CD4-positive, alpha-beta T cell treated with Interleukin-15 for 1 hour (primary cell): Measurements from ENCODE around the gene LAMC1.

Experiments used
- DNase-seq: peaks from one replicate; pipeline ENCODE4 v3.0.0-alpha.2; 2020

LAMC1 gene

GRCh38 chr1:183152180-183152579 lies 129.0 kb downstream of the LAMC1 start:
- DNase-seq, result no peak

- DNase-seq, result no peak
These were observed 132.7 kb downstream of the LAMC1 start for GRCh38 chr1:183155939-183156338.

- DNase-seq, result no peak
These were observed 136.7 kb downstream of the LAMC1 start for GRCh38 chr1:183159960-183160359.

GRCh38 chr1:183161391-183161790 lies 138.2 kb downstream of the LAMC1 start:
- no peak for DNase-seq

GRCh38 chr1:183163316-183163715 lies 140.1 kb downstream of the LAMC1 start:
- DNase-seq, result no peak

GRCh38 chr1:183164340-183164739 lies 141.1 kb downstream of the LAMC1 start:
- no peak for DNase-seq

GRCh38 chr1:183164963-183165362 lies 141.7 kb downstream of the LAMC1 start:
- DNase-seq, result no peak

GRCh38 chr1:183165456-183165855 lies 142.2 kb downstream of the LAMC1 start:
- no peak for DNase-seq

GRCh38 chr1:183166454-183166853 lies 143.2 kb downstream of the LAMC1 start:
- no peak for DNase-seq

GRCh38 chr1:183167676-183168075 lies 144.5 kb downstream of the LAMC1 start:
- DNase-seq, result no peak

- DNase-seq, result no peak
These were observed 145.1 kb downstream of the LAMC1 start for GRCh38 chr1:183168308-183168707.

GRCh38 chr1:183173828-183174227 lies 150.6 kb downstream of the LAMC1 start:
- no peak for DNase-seq

- DNase-seq, result no peak
These were observed 152.4 kb downstream of the LAMC1 start for GRCh38 chr1:183175631-183176030.

- no peak for DNase-seq
These were observed 155.3 kb downstream of the LAMC1 start for GRCh38 chr1:183178545-183178944.

GRCh38 chr1:183179033-183179432 lies 155.8 kb downstream of the LAMC1 start:
- DNase-seq, result no peak

GRCh38 chr1:183180218-183180617 lies 157.0 kb downstream of the LAMC1 start:
- no peak for DNase-seq

- DNase-seq, result no peak
These were observed 157.4 kb downstream of the LAMC1 start for GRCh38 chr1:183180634-183181056.

- DNase-seq, result no peak
These were observed 162.8 kb downstream of the LAMC1 start, which contains the start of gene LAMC2 for GRCh38 chr1:183185941-183186490. LAMC2 (plus strand) TSS chr1:183186264; CDS start chr1:183186353, 89 bp downstream.

GRCh38 chr1:183186841-183187240 lies 163.6 kb downstream of the LAMC1 start:
- DNase-seq, result no peak

- no peak for DNase-seq
These were observed 165.0 kb downstream of the LAMC1 start for GRCh38 chr1:183188240-183188639.

- no peak for DNase-seq
These were observed 168.6 kb downstream of the LAMC1 start for GRCh38 chr1:183191833-183192232.

- no peak for DNase-seq
These were observed 170.8 kb downstream of the LAMC1 start for GRCh38 chr1:183193963-183194525.

- DNase-seq, result no peak
These were observed 171.4 kb downstream of the LAMC1 start for GRCh38 chr1:183194527-183195141.

- no peak for DNase-seq
These were observed 171.9 kb downstream of the LAMC1 start for GRCh38 chr1:183195142-183195574.
